ENCODE results near the gene DLD. TPM values are rescaled to one million over a fixed set of nuclear protein-coding genes. Genes with fewer than 3 reads are reported as not detected.

The DLD gene
- polyA plus RNA-seq, 2 of the 4 experiments (the other 2 are of a cell fraction): 129 to 179 TPM

DNA sequence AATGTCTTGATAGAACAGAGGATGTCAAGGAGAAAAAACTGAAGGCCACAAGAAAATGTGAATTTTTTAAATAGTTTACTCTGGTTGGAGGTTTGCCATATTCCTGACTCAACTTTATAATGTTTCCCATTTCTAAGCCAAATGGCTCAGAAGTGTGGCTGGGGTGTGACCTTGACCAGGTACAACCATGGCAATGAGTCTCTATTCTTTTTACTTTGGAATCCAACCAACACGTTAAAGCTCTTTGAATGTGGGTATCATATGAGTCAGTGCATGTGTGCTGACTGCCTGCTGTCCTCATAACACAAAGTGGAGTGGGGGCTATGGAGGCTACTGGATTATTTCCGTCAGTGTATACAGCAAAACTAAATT, 33.5 kb upstream of the DLD start:
- no peak for FAIRE-seq
- 56% methylated on average over 2 of the region's 2 CpGs for WGBS (ENCODE audit: missing lambda C conversion rate)
- H3K4me3 ChIP-seq: no peak overlapping the region
- TF ChIP-seq, protein P1, sequence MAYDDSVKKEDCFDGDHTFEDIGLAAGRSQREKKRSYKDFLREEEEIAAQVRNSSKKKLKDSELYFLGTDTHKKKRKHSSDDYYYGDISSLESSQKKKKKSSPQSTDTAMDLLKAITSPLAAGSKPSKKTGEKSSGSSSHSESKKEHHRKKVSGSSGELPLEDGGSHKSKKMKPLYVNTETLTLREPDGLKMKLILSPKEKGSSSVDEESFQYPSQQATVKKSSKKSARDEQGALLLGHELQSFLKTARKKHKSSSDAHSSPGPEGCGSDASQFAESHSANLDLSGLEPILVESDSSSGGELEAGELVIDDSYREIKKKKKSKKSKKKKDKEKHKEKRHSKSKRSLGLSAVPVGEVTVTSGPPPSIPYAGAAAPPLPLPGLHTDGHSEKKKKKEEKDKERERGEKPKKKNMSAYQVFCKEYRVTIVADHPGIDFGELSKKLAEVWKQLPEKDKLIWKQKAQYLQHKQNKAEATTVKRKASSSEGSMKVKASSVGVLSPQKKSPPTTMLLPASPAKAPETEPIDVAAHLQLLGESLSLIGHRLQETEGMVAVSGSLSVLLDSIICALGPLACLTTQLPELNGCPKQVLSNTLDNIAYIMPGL (CRISPR knock-in tag; IDR thresholded peaks at IDR 0.05; ENCODE audit: borderline replicate concordance): no peak
- no peak for TF ChIP-seq EP300 (IDR thresholded peaks at IDR 0.05)
- no peak for TF ChIP-seq EHF (CRISPR knock-in tag; IDR thresholded peaks at IDR 0.05)
- no peak for TF ChIP-seq ZSCAN20 (CRISPR knock-in tag; IDR thresholded peaks at IDR 0.05)
- no peak for TF ChIP-seq POLR2AphosphoS2 (conservative IDR thresholded peaks at IDR 0.05; ENCODE audit: low read length)
- TF ChIP-seq KDM1A (IDR thresholded peaks at IDR 0.05; ENCODE audit: low read depth): no peak
- no peak for TF ChIP-seq JUN (IDR thresholded peaks at IDR 0.05)
- TF ChIP-seq ESRRA (IDR thresholded peaks at IDR 0.05; ENCODE audit: borderline replicate concordance, low read length): no peak
- TF ChIP-seq RARB (CRISPR knock-in tag; IDR thresholded peaks at IDR 0.05): no peak
- TF ChIP-seq, protein P2, sequence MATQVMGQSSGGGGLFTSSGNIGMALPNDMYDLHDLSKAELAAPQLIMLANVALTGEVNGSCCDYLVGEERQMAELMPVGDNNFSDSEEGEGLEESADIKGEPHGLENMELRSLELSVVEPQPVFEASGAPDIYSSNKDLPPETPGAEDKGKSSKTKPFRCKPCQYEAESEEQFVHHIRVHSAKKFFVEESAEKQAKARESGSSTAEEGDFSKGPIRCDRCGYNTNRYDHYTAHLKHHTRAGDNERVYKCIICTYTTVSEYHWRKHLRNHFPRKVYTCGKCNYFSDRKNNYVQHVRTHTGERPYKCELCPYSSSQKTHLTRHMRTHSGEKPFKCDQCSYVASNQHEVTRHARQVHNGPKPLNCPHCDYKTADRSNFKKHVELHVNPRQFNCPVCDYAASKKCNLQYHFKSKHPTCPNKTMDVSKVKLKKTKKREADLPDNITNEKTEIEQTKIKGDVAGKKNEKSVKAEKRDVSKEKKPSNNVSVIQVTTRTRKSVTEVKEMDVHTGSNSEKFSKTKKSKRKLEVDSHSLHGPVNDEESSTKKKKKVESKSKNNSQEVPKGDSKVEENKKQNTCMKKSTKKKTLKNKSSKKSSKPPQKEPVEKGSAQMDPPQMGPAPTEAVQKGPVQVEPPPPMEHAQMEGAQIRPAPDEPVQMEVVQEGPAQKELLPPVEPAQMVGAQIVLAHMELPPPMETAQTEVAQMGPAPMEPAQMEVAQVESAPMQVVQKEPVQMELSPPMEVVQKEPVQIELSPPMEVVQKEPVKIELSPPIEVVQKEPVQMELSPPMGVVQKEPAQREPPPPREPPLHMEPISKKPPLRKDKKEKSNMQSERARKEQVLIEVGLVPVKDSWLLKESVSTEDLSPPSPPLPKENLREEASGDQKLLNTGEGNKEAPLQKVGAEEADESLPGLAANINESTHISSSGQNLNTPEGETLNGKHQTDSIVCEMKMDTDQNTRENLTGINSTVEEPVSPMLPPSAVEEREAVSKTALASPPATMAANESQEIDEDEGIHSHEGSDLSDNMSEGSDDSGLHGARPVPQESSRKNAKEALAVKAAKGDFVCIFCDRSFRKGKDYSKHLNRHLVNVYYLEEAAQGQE (IDR thresholded peaks at IDR 0.05): no peak
- POLR2A ChIA-PET: no interaction called here
- no peak for DNase-seq (ENCODE audit: low read depth in 1 of 2, low spot score in 1 of 2)
- ATAC-seq: no peak
- H3K9me3 ChIP-seq: no peaks in the 10 kb centered on the region
- CTCF ChIA-PET: interaction anchor here (0.9 to 2.2 kb wide), 5 partner anchors 11 to 114 kb away, joined by 3 to 6 read pairs (median 5); partner anchors contain the start of gene CBLL1
- H3K4me2 ChIP-seq: no peak overlapping the region
- H3K4me1 ChIP-seq: 0 out of 3 replicates have a peak, but pooled peaks cover 2% of the 10 kb centered on the region
- no peak overlapping the region for H3K27ac ChIP-seq

DNA sequence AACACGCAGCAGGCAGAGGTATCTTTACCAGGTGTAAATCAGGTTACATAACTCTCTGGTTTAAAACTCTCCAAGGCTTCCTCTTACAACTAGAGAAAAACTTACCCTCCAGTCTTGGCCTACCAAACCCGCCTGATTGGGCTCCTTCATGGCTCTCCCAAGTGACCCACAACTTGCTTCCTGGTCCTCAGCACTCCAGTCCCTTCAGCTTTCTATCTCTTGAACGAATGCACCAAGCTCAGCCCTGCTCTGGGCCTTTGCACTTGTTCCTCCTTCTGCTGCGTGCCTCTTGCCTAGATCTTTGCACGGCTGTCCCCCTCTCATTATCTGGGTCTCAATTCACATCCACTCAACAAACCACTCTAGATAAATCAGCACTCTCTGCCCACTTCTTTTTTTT, 32.7 kb upstream of the DLD start:
- FAIRE-seq (no peak), DNase-seq (ENCODE audit: low read depth in 1 of 2, low spot score in 1 of 2) (no peak), ATAC-seq (no peak)
- no peaks in the 10 kb centered on the region for H3K9me3 ChIP-seq
- H3K4me3 ChIP-seq: no peak overlapping the region
- H3K27ac ChIP-seq: no peak overlapping the region
- no peak overlapping the region for H3K4me2 ChIP-seq
- 55% methylated on average over 5 of the region's 5 CpGs for WGBS (ENCODE audit: missing lambda C conversion rate)
- H3K4me1 ChIP-seq: 0 out of 3 replicates have a peak, but pooled peaks cover 2% of the 10 kb centered on the region
- TF ChIP-seq, protein P3, sequence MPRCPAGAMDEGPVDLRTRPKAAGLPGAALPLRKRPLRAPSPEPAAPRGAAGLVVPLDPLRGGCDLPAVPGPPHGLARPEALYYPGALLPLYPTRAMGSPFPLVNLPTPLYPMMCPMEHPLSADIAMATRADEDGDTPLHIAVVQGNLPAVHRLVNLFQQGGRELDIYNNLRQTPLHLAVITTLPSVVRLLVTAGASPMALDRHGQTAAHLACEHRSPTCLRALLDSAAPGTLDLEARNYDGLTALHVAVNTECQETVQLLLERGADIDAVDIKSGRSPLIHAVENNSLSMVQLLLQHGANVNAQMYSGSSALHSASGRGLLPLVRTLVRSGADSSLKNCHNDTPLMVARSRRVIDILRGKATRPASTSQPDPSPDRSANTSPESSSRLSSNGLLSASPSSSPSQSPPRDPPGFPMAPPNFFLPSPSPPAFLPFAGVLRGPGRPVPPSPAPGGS (IDR thresholded peaks at IDR 0.05): no peak
- TF ChIP-seq TP53 (CRISPR knock-in tag; IDR thresholded peaks at IDR 0.05) (no peak), PHF8 (IDR thresholded peaks at IDR 0.05; ENCODE audit: borderline replicate concordance, low read depth) (no peak), JUNB (IDR thresholded peaks at IDR 0.05) (no peak), HOXB5 (CRISPR knock-in tag; IDR thresholded peaks at IDR 0.05) (no peak), ESRRA (IDR thresholded peaks at IDR 0.05; ENCODE audit: borderline replicate concordance, low read length) (no peak), HDAC2 (IDR thresholded peaks at IDR 0.05) (no peak), MAZ (IDR thresholded peaks at IDR 0.05; ENCODE audit: borderline replicate concordance, low read depth, low read length) (no peak), CHD4 (IDR thresholded peaks at IDR 0.05; ENCODE audit: borderline replicate concordance) (no peak), ZFP36 (IDR thresholded peaks at IDR 0.05; ENCODE audit: borderline replicate concordance, partially characterized antibody) (no peak), HOXB13 (CRISPR knock-in tag; IDR thresholded peaks at IDR 0.05; ENCODE audit: low read depth) (no peak)
- ChIA-PET POLR2A (no interaction called here), CTCF (interaction anchor here (1.6 kb wide), 1 partner anchor 17 kb away, joined by 5 read pairs; no protein-coding TSS in a partner anchor)
